ENCODE data around the gene RASSF8. TPM values are rescaled to one million over a fixed set of nuclear protein-coding genes. Genes with fewer than 3 reads are reported as not detected.

The RASSF8 gene
- total RNA-seq, 2 donors from 2014 or later, result 3.2 to 14.2 TPM

- Histone ChIP-seq H3K4me3 (no peak overlapping the region), H3K4me1 (no peaks in the 10 kb centered on the region), H3K9me3 (no peaks in the 10 kb centered on the region), H3K36me3 (no peaks in the 10 kb centered on the region), H3K27ac (no peak overlapping the region), H3K27me3 (no peaks in the 10 kb centered on the region), H3K9ac (ENCODE audit: low read depth in 2 of 2, low read length in 2 of 2) (no peak overlapping the region)
- no peak for DNase-seq
- TF ChIP-seq CTCF (IDR thresholded peaks at IDR 0.05), result no peak
- intact Hi-C loops (cut with DNase I), result no loop called here
Observed at GRCh38 chr12:25938581-25938980, 19.9 kb upstream of the RASSF8 start.

- intact Hi-C loops (cut with DNase I), result no loop called here
- Histone ChIP-seq H3K36me3 (no peaks in the 10 kb centered on the region), H3K9ac (ENCODE audit: low read depth in 2 of 2, low read length in 2 of 2) (no peak overlapping the region), H3K27ac (no peak overlapping the region), H3K27me3 (no peaks in the 10 kb centered on the region), H3K9me3 (no peaks in the 10 kb centered on the region), H3K4me1 (no peaks in the 10 kb centered on the region), H3K4me3 (no peak overlapping the region)
- DNase-seq, result no peak
- TF ChIP-seq CTCF (IDR thresholded peaks at IDR 0.05), result no peak
Observed at GRCh38 chr12:25939606-25940005, 18.9 kb upstream of the RASSF8 start.

GRCh38 chr12:25940886-25941285, 17.6 kb upstream of the RASSF8 start:
- no peak overlapping the region for H3K27ac ChIP-seq
- no peak for DNase-seq
- TF ChIP-seq CTCF (IDR thresholded peaks at IDR 0.05), result no peak
- H3K9me3 ChIP-seq, result no peaks in the 10 kb centered on the region
- H3K9ac ChIP-seq (ENCODE audit: low read depth in 2 of 2, low read length in 2 of 2), result no peak overlapping the region
- no peaks in the 10 kb centered on the region for H3K27me3 ChIP-seq
- H3K4me3 ChIP-seq, result no peak overlapping the region
- intact Hi-C loops (cut with DNase I), result no loop called here
- H3K36me3 ChIP-seq, result no peaks in the 10 kb centered on the region
- H3K4me1 ChIP-seq, result no peaks in the 10 kb centered on the region

DNA sequence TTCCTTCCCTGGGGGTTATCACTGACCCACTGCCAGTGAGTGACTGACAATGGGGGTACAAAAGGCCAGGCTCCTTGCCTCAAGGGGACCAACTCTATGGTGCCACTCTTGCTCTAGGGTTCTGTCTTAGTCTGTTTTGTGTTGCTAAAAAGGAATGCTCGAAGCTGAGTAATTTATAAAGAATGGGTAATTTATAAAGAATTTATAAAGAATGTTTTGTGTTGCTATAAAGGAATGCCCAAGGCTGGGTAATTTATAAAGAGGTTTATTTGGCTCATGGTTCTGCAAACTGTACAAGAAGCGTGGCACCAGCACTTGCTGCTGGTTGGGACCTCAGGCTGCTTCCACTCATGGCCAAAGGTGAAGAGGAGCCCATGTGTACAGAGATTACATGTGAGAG, 15.8 kb upstream of the RASSF8 start:
- Histone ChIP-seq H3K9ac (ENCODE audit: low read depth in 2 of 2, low read length in 2 of 2) (no peak overlapping the region), H3K27ac (no peak overlapping the region), H3K4me1 (no peaks in the 10 kb centered on the region), H3K27me3 (no peaks in the 10 kb centered on the region), H3K9me3 (no peaks in the 10 kb centered on the region), H3K36me3 (no peaks in the 10 kb centered on the region), H3K4me3 (no peak overlapping the region)
- intact Hi-C loops (cut with DNase I), result no loop called here
- no peak for DNase-seq
- TF ChIP-seq CTCF (IDR thresholded peaks at IDR 0.05), result no peak

DNA sequence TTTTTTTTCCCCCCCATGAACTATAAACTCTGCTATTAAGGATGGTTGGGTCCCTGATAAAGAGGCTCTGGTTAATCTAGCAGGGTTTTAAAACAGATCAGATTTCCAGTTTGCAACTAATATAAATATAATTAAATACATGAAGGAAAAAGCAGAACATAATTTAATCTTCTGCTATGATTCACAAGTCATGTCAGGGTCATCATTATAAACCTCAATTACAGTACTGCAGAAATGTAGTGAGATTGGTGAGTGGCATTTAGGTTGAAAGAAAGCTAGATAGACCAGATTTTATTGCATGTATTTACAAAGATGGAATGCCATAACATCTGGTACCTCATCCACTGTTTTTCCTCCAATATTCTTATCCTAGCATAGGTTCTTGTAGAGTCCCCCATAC, 14.5 kb upstream of the RASSF8 start:
- no peaks in the 10 kb centered on the region for H3K36me3 ChIP-seq
- no peak overlapping the region for H3K27ac ChIP-seq
- H3K4me1 ChIP-seq, result no peaks in the 10 kb centered on the region
- H3K9me3 ChIP-seq, result no peaks in the 10 kb centered on the region
- H3K4me3 ChIP-seq, result no peak overlapping the region
- no peak for TF ChIP-seq CTCF (IDR thresholded peaks at IDR 0.05)
- no peaks in the 10 kb centered on the region for H3K27me3 ChIP-seq
- no peak overlapping the region for H3K9ac ChIP-seq (ENCODE audit: low read depth in 2 of 2, low read length in 2 of 2)
- DNase-seq, result no peak
- intact Hi-C loops (cut with DNase I), result no loop called here

DNA sequence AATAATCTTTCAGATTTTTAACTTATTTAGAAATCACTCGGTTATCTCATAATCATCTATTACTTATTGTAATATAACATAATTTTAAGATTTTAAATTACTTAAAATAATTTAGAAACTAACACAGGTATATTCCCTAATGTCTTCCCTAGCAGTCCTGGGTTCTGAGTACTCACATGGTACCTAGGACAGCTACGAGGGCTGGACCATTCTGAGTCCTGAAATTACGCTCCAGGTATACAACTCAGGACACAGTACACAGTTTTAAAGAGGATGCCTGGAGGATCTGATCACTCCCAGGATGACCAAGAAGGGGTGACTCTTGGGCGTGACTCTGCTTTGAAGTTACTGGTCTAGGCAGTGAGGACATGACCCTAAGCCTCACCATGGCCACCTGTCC, 9.1 kb upstream of the RASSF8 start:
- no peak overlapping the region for H3K9ac ChIP-seq (ENCODE audit: low read depth in 2 of 2, low read length in 2 of 2)
- DNase-seq, result no peak
- H3K36me3 ChIP-seq, result no peaks in the 10 kb centered on the region
- H3K4me1 ChIP-seq, result no peaks in the 10 kb centered on the region
- H3K27ac ChIP-seq, result no peak overlapping the region
- TF ChIP-seq CTCF (IDR thresholded peaks at IDR 0.05), result no peak
- no peak overlapping the region for H3K4me3 ChIP-seq
- no peaks in the 10 kb centered on the region for H3K9me3 ChIP-seq
- intact Hi-C loops (cut with DNase I), result no loop called here
- no peaks in the 10 kb centered on the region for H3K27me3 ChIP-seq

All from colonic mucosa (tissue), 4 donors.